ENCODE data around the gene SMC1A.
"Not testable (repeated sequence)": the region's sequence is repeated elsewhere in the genome, so short reads cannot be mapped to it uniquely, and the experiment has no call there.

SMC1A gene

GRCh38 chrX:53379008-53379710 is 43.3 kb downstream of the SMC1A start:
- H3K27ac ChIP-seq: no peak overlapping the region
- TF ChIP-seq CTCF (conservative IDR thresholded peaks at IDR 0.05): no peak

GRCh38 chrX:53377464-53377863 is 45.0 kb downstream of the SMC1A start:
- H3K27ac ChIP-seq: no peak overlapping the region
- no peak for TF ChIP-seq CTCF (conservative IDR thresholded peaks at IDR 0.05)

GRCh38 chrX:53376888-53377287 is 45.6 kb downstream of the SMC1A start:
- no peak for TF ChIP-seq CTCF (conservative IDR thresholded peaks at IDR 0.05)

GRCh38 chrX:53374923-53375322 is 47.5 kb downstream of the SMC1A start:
- no peak overlapping the region for H3K27ac ChIP-seq
- no peak for TF ChIP-seq CTCF (conservative IDR thresholded peaks at IDR 0.05)

More at GRCh38 chrX:53376888-53377287, 45.6 kb downstream of the SMC1A start:
- no peak overlapping the region for H3K27ac ChIP-seq

- TF ChIP-seq CTCF (conservative IDR thresholded peaks at IDR 0.05): no peak
- H3K27ac ChIP-seq: no peak overlapping the region
Observed at GRCh38 chrX:53374222-53374820, 48.1 kb downstream of the SMC1A start.

GRCh38 chrX:53373307-53373706 is 49.1 kb downstream of the SMC1A start:
- TF ChIP-seq CTCF (conservative IDR thresholded peaks at IDR 0.05): no peak
- H3K27ac ChIP-seq: no peak overlapping the region

GRCh38 chrX:53366454-53366853 is 56.0 kb downstream of the SMC1A start:
- not testable (repeated sequence) for H3K27ac ChIP-seq

- TF ChIP-seq CTCF (conservative IDR thresholded peaks at IDR 0.05): no peak
Observed at GRCh38 chrX:53362449-53362848, 60.0 kb downstream of the SMC1A start.

More at GRCh38 chrX:53362449-53362848, 60.0 kb downstream of the SMC1A start:
- no peak overlapping the region for H3K27ac ChIP-seq
